ACC112 (cell line): Measurements from ENCODE around the gene BCL2L13.

Experiments used
- H2AFZ ChIP-seq: fragments of 200-600 bp; sonication (generic); one replicate; pipeline ENCODE4 v1.6.0; 2017; ENCODE audit warnings: antibody characterized with exemption, low read length; ENCODE audit not compliant: unreplicated experiment
- H3K27ac ChIP-seq: fragments of 200-600 bp; sonication (generic); 2 replicates; pipeline ENCODE4 v1.5.1; 2014; ENCODE audit warnings: low read depth, mild to moderate bottlenecking, antibody characterized with exemption, low read length, moderate library complexity
- H3K27me3 ChIP-seq: fragments of 200-600 bp; sonication (generic); 2 replicates; pipeline ENCODE4 v1.6.1; 2014; ENCODE audit warnings: mild to moderate bottlenecking, antibody characterized with exemption, low read length, moderate library complexity, mixed read lengths; ENCODE audit not compliant: insufficient read depth
- H3K36me3 ChIP-seq: fragments of 200-600 bp; sonication (generic); 2 replicates; pipeline ENCODE4 v1.6.1; 2016; ENCODE audit warnings: mild to moderate bottlenecking, antibody characterized with exemption, low read length, moderate library complexity, mixed read lengths; ENCODE audit not compliant: insufficient read depth
- H3K4me1 ChIP-seq: fragments of 200-600 bp; sonication (generic); one replicate; pipeline ENCODE4 v1.6.1; 2016; ENCODE audit warnings: low read length, mixed read lengths; ENCODE audit not compliant: insufficient read depth, unreplicated experiment, control insufficient read depth
- H3K4me3 ChIP-seq: fragments of 200-600 bp; sonication (generic); 2 replicates; pipeline ENCODE4 v1.5.1; 2014; ENCODE audit warnings: mild to moderate bottlenecking, low read depth, low read length
- H3K79me2 ChIP-seq: fragments of 200-600 bp; sonication (generic); one replicate; pipeline ENCODE4 v1.6.0; 2016; ENCODE audit warnings: low read length; ENCODE audit not compliant: control insufficient read depth, unreplicated experiment, insufficient read depth

BCL2L13 gene

GRCh38 chr22:17607891-17608521 lies 30.6 kb upstream of the BCL2L13 start:
- H3K79me2 ChIP-seq = peaks cover 10% of the 10 kb centered on the region
- no peak overlapping the region for H3K27ac ChIP-seq
- H2AFZ ChIP-seq = no peak overlapping the region
- H3K4me3 ChIP-seq = no peak overlapping the region
- no peaks in the 10 kb centered on the region for H3K4me1 ChIP-seq
- no peaks in the 10 kb centered on the region for H3K27me3 ChIP-seq
- H3K36me3 ChIP-seq = peaks cover 13% of the 10 kb centered on the region; the same call in 1 of the 2 replicates

- H3K36me3 ChIP-seq = peaks cover 13% of the 10 kb centered on the region; the same call in 1 of the 2 replicates
These were observed 26.5 kb upstream of the BCL2L13 start for GRCh38 chr22:17612057-17612456.

GRCh38 chr22:17613280-17613679 lies 25.3 kb upstream of the BCL2L13 start:
- Histone ChIP-seq H3K27me3 (no peaks in the 10 kb centered on the region), H2AFZ (no peak overlapping the region), H3K4me3 (no peak overlapping the region), H3K79me2 (peaks cover 3% of the 10 kb centered on the region), H3K4me1 (no peaks in the 10 kb centered on the region), H3K27ac (no peak overlapping the region), H3K36me3 (peaks cover 13% of the 10 kb centered on the region; the same call in 1 of the 2 replicates)

More at GRCh38 chr22:17612057-17612456, 26.5 kb upstream of the BCL2L13 start:
- Histone ChIP-seq H3K4me3 (no peak overlapping the region), H3K27me3 (no peaks in the 10 kb centered on the region), H3K79me2 (peaks cover 3% of the 10 kb centered on the region), H3K4me1 (no peaks in the 10 kb centered on the region), H3K27ac (no peak overlapping the region), H2AFZ (no peak overlapping the region)

GRCh38 chr22:17627961-17628405 lies 10.6 kb upstream of the BCL2L13 start:
- H3K27ac ChIP-seq = peak overlapping the region; percentile 90; the same call in 1 of the 2 replicates
- peak overlapping the region; percentile 92 for H3K4me3 ChIP-seq
- H2AFZ ChIP-seq = no peak overlapping the region
- H3K4me1 ChIP-seq = peaks cover 13% of the 10 kb centered on the region
- peaks cover 46% of the 10 kb centered on the region for H3K79me2 ChIP-seq
- no peaks in the 10 kb centered on the region for H3K36me3 ChIP-seq
- no peaks in the 10 kb centered on the region for H3K27me3 ChIP-seq

GRCh38 chr22:17628406-17629172 lies 10.0 kb upstream of the BCL2L13 start, which contains the start of gene ATP6V1E1:
ATP6V1E1 (minus strand) TSS chr22:17628749; CDS start chr22:17628635, 114 bp downstream.
- peaks cover 19% of the 10 kb centered on the region for H3K4me1 ChIP-seq
- H3K27me3 ChIP-seq = no peaks in the 10 kb centered on the region
- no peaks in the 10 kb centered on the region for H3K36me3 ChIP-seq
- H3K4me3 ChIP-seq = peak within 1 kb of the TSS; percentile 92
- peak within 1 kb of the TSS; percentile 90 for H3K27ac ChIP-seq
- H3K79me2 ChIP-seq = peaks cover 40% of the 10 kb centered on the region
- peak within 1 kb of the TSS; percentile 15 for H2AFZ ChIP-seq

GRCh38 chr22:17629173-17629489 lies 9.4 kb upstream of the BCL2L13 start:
- H2AFZ ChIP-seq = peak overlapping the region; percentile 15
- H3K4me1 ChIP-seq = peaks cover 23% of the 10 kb centered on the region
- H3K27ac ChIP-seq = peak overlapping the region; percentile 90
- peak overlapping the region; percentile 92 for H3K4me3 ChIP-seq
- H3K27me3 ChIP-seq = no peaks in the 10 kb centered on the region
- no peaks in the 10 kb centered on the region for H3K36me3 ChIP-seq
- H3K79me2 ChIP-seq = peaks cover 35% of the 10 kb centered on the region

- H2AFZ ChIP-seq = no peak overlapping the region
These were observed 8.9 kb upstream of the BCL2L13 start for GRCh38 chr22:17629641-17630040.

GRCh38 chr22:17631076-17631565 lies 7.4 kb upstream of the BCL2L13 start:
- no peaks in the 10 kb centered on the region for H3K36me3 ChIP-seq
- no peaks in the 10 kb centered on the region for H3K27me3 ChIP-seq
- H3K79me2 ChIP-seq = peaks cover 18% of the 10 kb centered on the region
- no peak overlapping the region for H2AFZ ChIP-seq
- no peak overlapping the region for H3K4me3 ChIP-seq
- peaks cover 25% of the 10 kb centered on the region for H3K4me1 ChIP-seq
- H3K27ac ChIP-seq = no peak overlapping the region

More at GRCh38 chr22:17629641-17630040, 8.9 kb upstream of the BCL2L13 start:
- no peaks in the 10 kb centered on the region for H3K36me3 ChIP-seq
- peaks cover 31% of the 10 kb centered on the region for H3K79me2 ChIP-seq
- H3K27me3 ChIP-seq = no peaks in the 10 kb centered on the region
- peak overlapping the region; percentile 90; the same call in 1 of the 2 replicates for H3K27ac ChIP-seq
- H3K4me1 ChIP-seq = peaks cover 27% of the 10 kb centered on the region
- H3K4me3 ChIP-seq = peak overlapping the region; percentile 92

- Histone ChIP-seq H3K27ac (peak overlapping the region; percentile 87), H2AFZ (peak overlapping the region; percentile 48), H3K4me3 (peak overlapping the region; percentile 27; the same call in 1 of the 2 replicates), H3K36me3 (no peaks in the 10 kb centered on the region), H3K4me1 (peaks cover 31% of the 10 kb centered on the region), H3K79me2 (peaks cover 1% of the 10 kb centered on the region), H3K27me3 (no peaks in the 10 kb centered on the region)
These were observed 5.2 kb upstream of the BCL2L13 start for GRCh38 chr22:17633217-17633997.

- H3K27me3 ChIP-seq = no peaks in the 10 kb centered on the region
- peaks cover 31% of the 10 kb centered on the region for H3K4me1 ChIP-seq
- H3K4me3 ChIP-seq = no peak overlapping the region
- peak overlapping the region; percentile 87 for H3K27ac ChIP-seq
- no peaks in the 10 kb centered on the region for H3K36me3 ChIP-seq
- H3K79me2 ChIP-seq = peaks cover under 1% of the 10 kb centered on the region
- no peak overlapping the region for H2AFZ ChIP-seq
These were observed 4.6 kb upstream of the BCL2L13 start for GRCh38 chr22:17633998-17634323.
